Measurements from ENCODE around the gene KISS1R.

- TF ChIP-seq CTCF (IDR thresholded peaks at IDR 0.05; ENCODE audit: poor library complexity) (no peak), EZH2phosphoT487 (IDR thresholded peaks at IDR 0.05; ENCODE audit: low read depth, severe bottlenecking, unreplicated experiment) (no peak)
These were observed 42.1 kb downstream of the KISS1R start for GRCh38 chr19:958967-959855.

Data from hepatocyte (in vitro differentiated cells).